T-helper 2 cell treated with Interferon-gamma antibody and Interleukin-4, amounts not matched to agents 100 ng/mL and 5 ng/mL, for 36 hours (primary cell): ENCODE measurements around the gene ATP13A5. TPM values are rescaled to one million over a fixed set of nuclear protein-coding genes. Genes with fewer than 3 reads are reported as not detected.

Experiments
- intact Hi-C: fragments of 100-400 bp; cut with micrococcal nuclease; formaldehyde crosslinking; loops from one replicate; pipeline ENCODE4 v1.15.1; 2023
- total RNA-seq: library from RNA; stranded (reverse); gene quantifications from 2 replicates; pipeline ENCODE4 v1.2.3, GENCODE V29; 2022

The ATP13A5 gene
- total RNA-seq, 1 donor from 2014 or later = not detected

GRCh38 chr3:193262707-193263106, 115.8 kb downstream of the ATP13A5 start:
- intact Hi-C loops = no loop called here

GRCh38 chr3:193261970-193262369, 116.6 kb downstream of the ATP13A5 start:
- intact Hi-C loops = no loop called here

- intact Hi-C loops = no loop called here
Measured at GRCh38 chr3:193253986-193254660, 124.4 kb downstream of the ATP13A5 start.

GRCh38 chr3:193250492-193250891, 128.1 kb downstream of the ATP13A5 start:
- intact Hi-C loops = no loop called here

GRCh38 chr3:193248848-193249468, 129.6 kb downstream of the ATP13A5 start:
- intact Hi-C loops = no loop called here

GRCh38 chr3:193243571-193243970, 135.0 kb downstream of the ATP13A5 start:
- intact Hi-C loops = no loop called here

GRCh38 chr3:193241716-193242115, 136.8 kb downstream of the ATP13A5 start:
- intact Hi-C loops = no loop called here

- intact Hi-C loops = no loop called here
Measured at GRCh38 chr3:193240850-193241706, 137.5 kb downstream of the ATP13A5 start, which contains the start of gene PLAAT1. Gene PLAAT1, plus strand, starts transcription at chr3:193241222. Its CDS starts 14,429 bp downstream, at chr3:193255651.

- intact Hi-C loops = no loop called here
Measured at GRCh38 chr3:193240436-193240849, 138.1 kb downstream of the ATP13A5 start.

GRCh38 chr3:193237030-193237429, 141.5 kb downstream of the ATP13A5 start:
- intact Hi-C loops = no loop called here

GRCh38 chr3:193236599-193236998, 142.0 kb downstream of the ATP13A5 start:
- intact Hi-C loops = no loop called here

GRCh38 chr3:193231201-193231600, 147.4 kb downstream of the ATP13A5 start:
- intact Hi-C loops = no loop called here

GRCh38 chr3:193230610-193231009, 147.9 kb downstream of the ATP13A5 start:
- intact Hi-C loops = no loop called here

- intact Hi-C loops = no loop called here
Measured at GRCh38 chr3:193229851-193230420, 148.6 kb downstream of the ATP13A5 start.

GRCh38 chr3:193228206-193228605, 150.3 kb downstream of the ATP13A5 start:
- intact Hi-C loops = no loop called here

GRCh38 chr3:193225302-193226125, 153.0 kb downstream of the ATP13A5 start:
- intact Hi-C loops = no loop called here

Other genes starting within 250 kb of the ATP13A5 start
- not detected in 2 replicates for gene PLAAT1, start 137.5 kb downstream of the ATP13A5 start, total RNA-seq
- 1.6 and 2.7 TPM in 2 replicates for gene ATP13A4, start 176.1 kb upstream of the ATP13A5 start, total RNA-seq
- gene OPA1, start 214.5 kb upstream of the ATP13A5 start, total RNA-seq = 62.0 and 64.5 TPM in 2 replicates